Right cardiac atrium (tissue), 5 donors: ENCODE measurements around the gene MAGEA9B. TPM values are rescaled to one million over a fixed set of nuclear protein-coding genes. Genes with fewer than 3 reads are reported as not detected.
"Not testable (repeated sequence)": the region's sequence is repeated elsewhere in the genome, so short reads cannot be mapped to it uniquely, and the experiment has no call there.

Experiments
- ATAC-seq, 2 donors: fragments of 200-7000 bp; cut with Tn5 transposase; one replicate each; pipeline versions ENCODE4 v1.8.0 to v1.9.1; 2020; ENCODE audit warnings: moderate library complexity in 2 of 2, mild to moderate bottlenecking in 1 of 2
- DNase-seq, 3 donors: peaks; one replicate each; pipeline ENCODE4 v3.0.0-alpha.2; 2020
- H3K27ac ChIP-seq: one replicate; pipeline ENCODE4 v1.5.1; 2013; ENCODE audit warnings: mild to moderate bottlenecking, low read length, control low read depth, moderate library complexity
- H3K27me3 ChIP-seq: one replicate; pipeline ENCODE4 v1.6.1; 2013; ENCODE audit not compliant: control insufficient read depth, insufficient read depth
- H3K4me1 ChIP-seq: one replicate; pipeline ENCODE4 v1.6.1; 2013; ENCODE audit warnings: low read length; ENCODE audit not compliant: control insufficient read depth, insufficient read depth
- H3K4me3 ChIP-seq: one replicate; pipeline ENCODE4 v1.5.1; 2013; ENCODE audit warnings: low read length, control low read depth
- H3K9me3 ChIP-seq: one replicate; pipeline ENCODE4 v1.6.1; 2013; ENCODE audit warnings: low read length; ENCODE audit not compliant: control insufficient read depth
- WGBS: extraction: QIAGEN DNeasy Blood & Tissue Kit; methylation state at CpG from one replicate; pipeline ENCODE4 v1.1.7; 2013; 5-methylcytosine and 5-hydroxymethylcytosine counted together
- intact Hi-C, 4 donors: fragments of 100-400 bp; cut with DNase I; formaldehyde crosslinking; loops; one replicate each; pipeline versions ENCODE4 v1.11.0 to v1.14.0; 2022 to 2023
- polyA plus RNA-seq: library from polyadenylated mRNA; stranded (reverse); fragments of 200-250 nt; gene quantifications from one replicate; pipeline ENCODE4 v1.2.3, GENCODE V29; 2013
- total RNA-seq, 4 donors: library from RNA; stranded (reverse); fragmentation: NEBNext Ultra II Directional; extraction: Animal tissue kit (Norgen Biotek cat#: 25700); gene quantifications; one replicate each; pipeline ENCODE4 v1.2.1, GENCODE V29; 2021
- donor health status: healthy with polysubstance abuse.
- donor health status: DM: no; HTN: yes; CAD: no.
- donor health status: DM: no; HTN: no; CAD: no.
- donor health status: DM: no; HTN: yes; CAD: no; lungs with severe emphysema.
- donor health status: DM: yes; HTN: yes; CAD: no.

The MAGEA9B gene
- total and polyA plus RNA-seq, 5 donors: not detected

GRCh38 chrX:149547782-149548181, 39.5 kb downstream of the MAGEA9B start:
- H3K27me3 ChIP-seq, H3K9me3 ChIP-seq, ATAC-seq, H3K27ac ChIP-seq, H3K4me1 ChIP-seq, intact Hi-C loops, H3K4me3 ChIP-seq, DNase-seq: not testable (repeated sequence)
- 60% methylated on average over 1 of the region's 3 CpGs for WGBS

DNA sequence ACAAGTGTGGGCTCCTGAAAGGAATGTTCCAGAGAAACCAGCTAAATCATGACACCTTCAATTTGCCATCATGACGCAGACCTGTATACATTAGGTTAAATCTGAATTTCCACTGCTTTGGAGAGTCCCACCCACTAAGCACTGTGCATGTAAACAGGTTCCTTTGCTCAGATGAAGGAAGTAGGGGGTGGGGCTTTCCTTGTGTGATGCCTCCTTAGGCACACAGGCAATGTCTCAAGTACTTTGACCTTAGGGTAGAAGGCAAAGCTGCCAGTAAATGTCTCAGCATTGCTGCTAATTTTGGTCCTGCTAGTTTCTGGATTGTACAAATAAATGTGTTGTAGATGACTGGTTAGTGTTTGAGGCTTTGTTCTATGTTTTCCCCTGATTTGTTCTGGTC, 40.3 kb downstream of the MAGEA9B start:
- H3K27me3 ChIP-seq, H3K4me3 ChIP-seq, DNase-seq, H3K4me1 ChIP-seq, ATAC-seq, intact Hi-C loops, H3K9me3 ChIP-seq, H3K27ac ChIP-seq: not testable (repeated sequence)
- WGBS: 96% methylated on average over 1 of the region's 1 CpG

- H3K4me3 ChIP-seq, ATAC-seq, H3K27ac ChIP-seq, H3K4me1 ChIP-seq, DNase-seq, H3K27me3 ChIP-seq, H3K9me3 ChIP-seq, intact Hi-C loops: not testable (repeated sequence)
- 69% methylated on average over 19 of the region's 29 CpGs for WGBS
Observed at GRCh38 chrX:149545545-149546543, 41.4 kb downstream of the MAGEA9B start.

DNA sequence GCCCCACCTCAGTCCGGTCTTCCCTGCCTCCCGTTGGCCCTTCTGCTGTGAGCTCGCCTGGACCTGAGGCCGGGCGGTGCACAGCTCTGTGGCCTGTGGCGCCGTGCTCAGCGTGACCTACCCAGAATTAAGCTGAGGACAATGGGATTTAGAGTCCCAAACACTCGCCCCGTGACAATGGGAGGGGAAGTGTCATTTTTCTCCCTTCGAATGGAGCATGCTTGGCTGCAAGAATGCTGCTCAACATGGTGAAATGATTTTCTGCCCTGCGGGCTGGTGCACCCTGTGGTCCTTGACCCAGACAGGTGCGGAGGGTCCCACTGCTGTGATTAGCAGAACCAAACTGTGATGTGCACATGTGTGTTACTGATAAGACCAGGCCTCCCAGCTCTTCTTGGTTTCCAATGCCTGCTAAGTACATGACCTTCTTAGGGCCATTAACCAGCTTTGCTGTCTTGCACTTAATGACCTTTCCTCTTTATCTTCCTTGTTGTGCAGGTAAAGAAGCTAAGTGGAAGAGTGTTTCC, 45.7 kb downstream of the MAGEA9B start:
- Histone ChIP-seq H3K9me3 (no peaks in the 10 kb centered on the region), H3K27me3 (no peaks in the 10 kb centered on the region), H3K27ac (peak overlapping the region; percentile 71), H3K4me1 (no peaks in the 10 kb centered on the region), H3K4me3 (peak overlapping the region; percentile 59)
- intact Hi-C loops: no loop called here
- no peak for ATAC-seq
- WGBS: 14% methylated on average over 13 of the region's 13 CpGs
- peak in 1 of 3 donors; percentile 57 for DNase-seq

GRCh38 chrX:149540621-149541520, 46.4 kb downstream of the MAGEA9B start, which contains the start of gene EOLA1:
Gene EOLA1, plus strand, starts transcription at chrX:149541012. Its CDS starts 4,619 bp downstream, at chrX:149545631.
- Histone ChIP-seq H3K27me3 (no peaks in the 10 kb centered on the region), H3K9me3 (no peaks in the 10 kb centered on the region), H3K4me3 (peak within 1 kb of the TSS; percentile 59), H3K27ac (peak within 1 kb of the TSS; percentile 97), H3K4me1 (no peaks in the 10 kb centered on the region)
- peak; percentile 60 to 63 for ATAC-seq
- peak; percentile 85 to 94 (median 91) for DNase-seq
- under 1% methylated on average over 71 of the region's 71 CpGs for WGBS
- intact Hi-C loops: no loop called here

DNA sequence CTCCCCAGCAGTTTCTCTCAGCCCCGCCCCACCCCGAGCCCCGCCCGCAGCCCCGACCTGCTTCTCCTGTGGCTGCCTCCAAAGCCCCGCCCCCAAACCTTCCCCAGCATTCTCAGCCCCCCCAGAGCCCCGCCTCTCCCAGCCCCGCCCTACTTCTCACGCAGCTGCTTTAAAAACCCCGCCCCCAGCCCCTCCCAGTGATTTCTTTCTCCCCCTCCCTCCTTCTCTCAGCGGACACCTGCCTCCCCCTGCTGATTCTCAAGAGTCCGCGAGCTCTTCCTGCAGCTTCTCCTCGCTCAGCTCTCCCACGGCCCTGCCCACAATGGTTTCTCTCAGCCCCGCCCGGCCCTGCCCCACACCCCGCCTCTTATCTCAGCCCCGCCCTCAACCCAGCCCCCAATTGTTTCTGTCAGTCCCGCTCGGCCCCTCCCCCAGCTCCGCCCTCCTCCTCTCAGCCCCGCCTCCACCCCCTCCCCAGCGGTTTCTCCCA, 47.1 kb downstream of the MAGEA9B start:
- Histone ChIP-seq H3K9me3 (no peaks in the 10 kb centered on the region), H3K27me3 (no peaks in the 10 kb centered on the region), H3K4me3 (peak overlapping the region; percentile 59), H3K4me1 (no peaks in the 10 kb centered on the region), H3K27ac (peak overlapping the region; percentile 77)
- ATAC-seq: peak; percentile 85
- DNase-seq: peak; percentile 93 to 97 (median 96)
- 3% methylated on average over 22 of the region's 24 CpGs for WGBS
- intact Hi-C loops: no loop called here

GRCh38 chrX:149539283-149540130, 47.8 kb downstream of the MAGEA9B start:
- peak overlapping the region; percentile 59 for H3K4me3 ChIP-seq
- no peaks in the 10 kb centered on the region for H3K4me1 ChIP-seq
- 2% methylated on average over 32 of the region's 34 CpGs for WGBS
- no peaks in the 10 kb centered on the region for H3K9me3 ChIP-seq
- ATAC-seq: peak; percentile 81 to 83
- H3K27ac ChIP-seq: peak overlapping the region; percentile 97
- DNase-seq: peak; percentile 91 to 96 (median 95)
- H3K27me3 ChIP-seq: no peaks in the 10 kb centered on the region
- intact Hi-C loops: no loop called here

DNA sequence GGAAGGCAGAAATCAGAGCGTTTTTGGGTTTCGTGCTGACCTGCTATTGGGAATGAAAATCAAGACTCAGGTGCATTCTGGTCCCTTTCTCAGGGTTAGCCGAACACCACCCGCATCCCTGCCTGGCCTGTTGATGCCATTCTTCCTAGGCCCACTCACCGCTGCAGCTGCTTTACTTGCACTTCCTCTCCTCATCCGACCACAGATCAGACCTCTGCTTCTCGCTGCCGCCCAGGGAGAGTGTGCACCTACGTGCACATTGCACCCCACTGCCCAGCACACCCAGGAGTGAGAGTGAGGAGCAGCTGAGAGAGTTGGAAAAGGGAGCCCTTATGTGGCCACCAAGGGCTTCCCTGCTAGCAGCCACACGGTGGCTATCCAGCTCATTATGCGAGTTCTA, 49.8 kb downstream of the MAGEA9B start:
- H3K27me3 ChIP-seq, intact Hi-C loops, ATAC-seq, H3K4me3 ChIP-seq, H3K4me1 ChIP-seq, H3K27ac ChIP-seq, H3K9me3 ChIP-seq, DNase-seq: not testable (repeated sequence)
- WGBS: 86% methylated on average over 7 of the region's 11 CpGs

DNA sequence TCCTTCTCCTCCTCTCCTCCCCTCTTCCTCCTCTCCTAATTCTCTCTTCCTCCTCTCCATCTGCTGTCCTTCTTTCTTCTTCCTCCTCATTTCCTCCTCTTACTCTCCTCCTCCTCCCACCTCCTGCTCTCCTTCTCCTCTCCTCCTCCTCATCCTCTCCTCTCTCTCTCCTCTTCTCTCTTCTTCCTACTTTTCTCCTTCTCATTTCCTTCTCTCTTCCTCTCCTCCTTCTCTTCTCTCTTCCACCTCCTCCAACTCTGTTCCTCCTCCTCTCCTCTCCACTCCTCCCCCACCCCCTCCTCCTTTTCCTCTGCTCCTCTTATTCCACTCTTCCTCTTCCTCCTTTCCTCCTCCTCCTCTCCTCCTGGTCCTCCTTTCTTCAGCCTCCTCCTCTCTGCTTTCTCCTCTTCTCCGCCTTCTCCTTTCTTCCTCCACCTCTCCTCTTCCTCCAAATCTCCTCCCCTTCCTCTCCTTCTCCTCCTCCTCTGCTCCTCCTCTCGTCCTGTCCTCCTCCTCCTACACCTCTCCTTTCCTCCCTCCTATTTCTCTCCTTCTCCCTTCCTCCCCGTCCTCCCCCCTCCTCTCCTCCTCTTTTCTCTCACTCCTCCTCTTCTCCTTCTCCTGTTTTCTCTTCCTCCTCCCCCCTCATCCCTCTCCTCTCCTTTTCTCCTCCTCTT, 52.2 kb downstream of the MAGEA9B start:
- ATAC-seq, H3K4me1 ChIP-seq, intact Hi-C loops, H3K27me3 ChIP-seq, H3K4me3 ChIP-seq, H3K27ac ChIP-seq, H3K9me3 ChIP-seq, DNase-seq: not testable (repeated sequence)
- 72% methylated on average over 3 of the region's 3 CpGs for whole genome bisulfite sequencing
